HL-60 (cell line): Measurements from ENCODE around the gene SOAT1.

Experiments
- DNase-seq, 2 experiments: peaks; one replicate each; pipeline ENCODE4 v3.0.0-alpha.2; 2010 to 2020; ENCODE audit warnings: low read depth in 1 of 2, low spot score in 1 of 2
- H3K27ac ChIP-seq: fragments of 250-450 bp; sonication (Bioruptor Pico); replicated peaks from 2 replicates; pipeline ENCODE4 v1.5.1; 2020; ENCODE audit warnings: mild to moderate bottlenecking, moderate library complexity
- H3K27me3 ChIP-seq: fragments of 250-450 bp; sonication (Bioruptor Pico); 2 replicates; pipeline ENCODE4 v1.5.1; 2021; ENCODE audit warnings: mild to moderate bottlenecking, moderate library complexity; ENCODE audit not compliant: insufficient read depth, poor library complexity, severe bottlenecking
- H3K4me3 ChIP-seq: replicated peaks from 2 replicates; pipeline ENCODE4 v1.5.1; 2011; ENCODE audit warnings: mild to moderate bottlenecking, control low read depth, low read length; ENCODE audit not compliant: insufficient read depth
- GABPA ChIP-seq: IDR thresholded peaks from 2 replicates; pipeline ENCODE4 v1.6.1; 2012; ENCODE audit warnings: low read depth
- POLR2AphosphoS5 ChIP-seq: IDR thresholded peaks from 2 replicates; pipeline ENCODE4 v1.6.1; 2012; ENCODE audit warnings: low read depth
- SPI1 ChIP-seq: IDR thresholded peaks from 2 replicates; pipeline ENCODE4 v1.6.1; 2012; ENCODE audit warnings: low read depth, mild to moderate bottlenecking, borderline replicate concordance
- TF ChIP-seq, protein P1 (sequence below): IDR thresholded peaks from 2 replicates; pipeline ENCODE4 v1.6.1; 2012; ENCODE audit warnings: low read depth; ENCODE audit not compliant: insufficient replicate concordance
- TF ChIP-seq, protein P2 (sequence below): IDR thresholded peaks from one replicate; pipeline ENCODE4 v1.5.1; 2011; ENCODE audit warnings: low read length, control low read depth, inconsistent platforms; ENCODE audit not compliant: insufficient read depth

SOAT1 gene

DNA sequence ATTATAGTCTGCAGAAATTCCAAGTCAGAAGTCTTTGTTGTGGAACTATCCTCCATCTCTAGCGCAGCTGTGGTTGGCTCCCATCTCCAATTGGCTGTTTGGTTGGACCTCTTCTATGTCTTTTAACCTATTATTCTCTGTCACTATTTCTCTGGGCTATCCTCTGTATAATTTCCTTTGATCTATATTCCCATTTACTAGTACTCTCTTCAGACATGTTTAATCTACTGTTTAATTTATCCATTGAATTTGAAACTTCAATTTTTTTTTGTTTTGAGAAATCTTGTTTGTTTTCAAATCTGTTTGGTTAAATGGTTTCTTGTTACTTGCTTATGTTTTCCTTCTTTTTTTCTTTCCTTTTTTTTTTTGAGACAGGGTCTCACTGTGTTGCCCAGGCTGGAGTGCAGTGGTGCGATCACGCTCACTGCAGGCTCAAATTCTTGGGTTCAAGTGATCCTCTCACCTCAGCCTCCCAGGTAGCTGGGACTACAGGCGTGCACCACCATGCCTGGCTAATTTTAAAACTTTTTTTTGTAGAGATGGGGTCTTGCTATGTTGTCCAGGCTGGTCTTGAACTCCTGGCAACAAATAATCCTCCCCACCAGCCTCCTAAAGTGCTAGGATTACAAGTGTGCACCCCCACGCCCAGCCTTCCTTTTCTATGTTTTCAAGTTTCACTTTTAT, 28.1 kb downstream of the SOAT1 start:
- DNase-seq: no peak
- TF ChIP-seq POLR2AphosphoS5 (no peak), GABPA (no peak), SPI1 (no peak)
- TF ChIP-seq, protein P1, sequence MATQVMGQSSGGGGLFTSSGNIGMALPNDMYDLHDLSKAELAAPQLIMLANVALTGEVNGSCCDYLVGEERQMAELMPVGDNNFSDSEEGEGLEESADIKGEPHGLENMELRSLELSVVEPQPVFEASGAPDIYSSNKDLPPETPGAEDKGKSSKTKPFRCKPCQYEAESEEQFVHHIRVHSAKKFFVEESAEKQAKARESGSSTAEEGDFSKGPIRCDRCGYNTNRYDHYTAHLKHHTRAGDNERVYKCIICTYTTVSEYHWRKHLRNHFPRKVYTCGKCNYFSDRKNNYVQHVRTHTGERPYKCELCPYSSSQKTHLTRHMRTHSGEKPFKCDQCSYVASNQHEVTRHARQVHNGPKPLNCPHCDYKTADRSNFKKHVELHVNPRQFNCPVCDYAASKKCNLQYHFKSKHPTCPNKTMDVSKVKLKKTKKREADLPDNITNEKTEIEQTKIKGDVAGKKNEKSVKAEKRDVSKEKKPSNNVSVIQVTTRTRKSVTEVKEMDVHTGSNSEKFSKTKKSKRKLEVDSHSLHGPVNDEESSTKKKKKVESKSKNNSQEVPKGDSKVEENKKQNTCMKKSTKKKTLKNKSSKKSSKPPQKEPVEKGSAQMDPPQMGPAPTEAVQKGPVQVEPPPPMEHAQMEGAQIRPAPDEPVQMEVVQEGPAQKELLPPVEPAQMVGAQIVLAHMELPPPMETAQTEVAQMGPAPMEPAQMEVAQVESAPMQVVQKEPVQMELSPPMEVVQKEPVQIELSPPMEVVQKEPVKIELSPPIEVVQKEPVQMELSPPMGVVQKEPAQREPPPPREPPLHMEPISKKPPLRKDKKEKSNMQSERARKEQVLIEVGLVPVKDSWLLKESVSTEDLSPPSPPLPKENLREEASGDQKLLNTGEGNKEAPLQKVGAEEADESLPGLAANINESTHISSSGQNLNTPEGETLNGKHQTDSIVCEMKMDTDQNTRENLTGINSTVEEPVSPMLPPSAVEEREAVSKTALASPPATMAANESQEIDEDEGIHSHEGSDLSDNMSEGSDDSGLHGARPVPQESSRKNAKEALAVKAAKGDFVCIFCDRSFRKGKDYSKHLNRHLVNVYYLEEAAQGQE: no peak
- TF ChIP-seq, protein P2, sequence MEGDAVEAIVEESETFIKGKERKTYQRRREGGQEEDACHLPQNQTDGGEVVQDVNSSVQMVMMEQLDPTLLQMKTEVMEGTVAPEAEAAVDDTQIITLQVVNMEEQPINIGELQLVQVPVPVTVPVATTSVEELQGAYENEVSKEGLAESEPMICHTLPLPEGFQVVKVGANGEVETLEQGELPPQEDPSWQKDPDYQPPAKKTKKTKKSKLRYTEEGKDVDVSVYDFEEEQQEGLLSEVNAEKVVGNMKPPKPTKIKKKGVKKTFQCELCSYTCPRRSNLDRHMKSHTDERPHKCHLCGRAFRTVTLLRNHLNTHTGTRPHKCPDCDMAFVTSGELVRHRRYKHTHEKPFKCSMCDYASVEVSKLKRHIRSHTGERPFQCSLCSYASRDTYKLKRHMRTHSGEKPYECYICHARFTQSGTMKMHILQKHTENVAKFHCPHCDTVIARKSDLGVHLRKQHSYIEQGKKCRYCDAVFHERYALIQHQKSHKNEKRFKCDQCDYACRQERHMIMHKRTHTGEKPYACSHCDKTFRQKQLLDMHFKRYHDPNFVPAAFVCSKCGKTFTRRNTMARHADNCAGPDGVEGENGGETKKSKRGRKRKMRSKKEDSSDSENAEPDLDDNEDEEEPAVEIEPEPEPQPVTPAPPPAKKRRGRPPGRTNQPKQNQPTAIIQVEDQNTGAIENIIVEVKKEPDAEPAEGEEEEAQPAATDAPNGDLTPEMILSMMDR: no peak
- H3K4me3 ChIP-seq: no peak overlapping the region
- no peak overlapping the region for H3K27ac ChIP-seq
- no peaks in the 10 kb centered on the region for H3K27me3 ChIP-seq

DNA sequence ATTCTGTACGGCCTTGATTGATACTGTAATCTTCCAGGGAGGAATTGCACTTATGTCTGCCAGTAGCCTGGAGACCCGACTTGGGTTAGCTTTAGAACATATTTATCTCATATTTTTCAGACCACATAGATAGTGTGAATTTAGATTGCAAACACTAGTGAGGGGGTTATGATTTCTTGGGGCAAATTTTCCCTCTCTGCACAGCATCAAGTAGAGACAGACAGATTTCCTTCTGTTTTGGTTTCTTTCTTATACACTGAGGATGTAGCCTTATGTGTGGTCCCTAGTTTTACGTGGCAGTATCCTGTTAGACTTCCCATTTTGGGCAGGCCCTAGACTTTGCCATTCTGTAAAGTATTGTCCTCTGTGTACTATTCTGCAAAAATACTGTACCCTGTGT, 29.0 kb downstream of the SOAT1 start:
- TF ChIP-seq POLR2AphosphoS5 (no peak), SPI1 (no peak), GABPA (no peak)
- TF ChIP-seq, protein P2: no peak
- TF ChIP-seq, protein P1: no peak
- DNase-seq: no peak
- Histone ChIP-seq H3K27me3 (no peaks in the 10 kb centered on the region), H3K27ac (no peak overlapping the region), H3K4me3 (no peak overlapping the region)

DNA sequence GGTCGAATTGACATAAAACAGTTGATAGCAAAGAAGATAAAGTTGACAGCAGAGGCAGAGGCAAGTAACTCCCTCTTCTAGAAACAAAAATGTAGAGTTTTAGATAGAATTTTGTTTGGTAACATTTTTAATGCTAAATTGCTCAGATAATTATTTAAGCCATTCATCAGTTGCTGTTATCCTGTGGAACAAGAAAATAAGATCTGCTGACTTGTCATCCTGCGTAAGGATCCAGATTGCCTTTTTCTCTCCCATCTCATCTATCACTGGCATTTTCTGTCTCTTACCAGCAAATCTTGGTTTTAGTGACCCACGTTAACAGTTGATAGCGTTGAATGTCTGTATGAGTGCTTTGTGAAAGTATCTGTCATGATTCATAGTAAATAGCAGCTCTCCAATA, 29.8 kb downstream of the SOAT1 start:
- no peak for DNase-seq

More for the DNA sequence above, 29.8 kb downstream of the SOAT1 start:
- TF ChIP-seq GABPA (no peak), POLR2AphosphoS5 (no peak), SPI1 (no peak)
- TF ChIP-seq, protein P1: no peak
- TF ChIP-seq, protein P2: no peak
- Histone ChIP-seq H3K27me3 (no peaks in the 10 kb centered on the region), H3K27ac (no peak overlapping the region), H3K4me3 (no peak overlapping the region)
